K562 (cell line): ENCODE data around the gene ENG. TPM values are rescaled to one million over a fixed set of nuclear protein-coding genes. Genes with fewer than 3 reads are reported as not detected.

Experiments used
- ATAC-seq: fragments of 200-7000 bp; cut with Tn5 transposase; 3 replicates; pipeline ENCODE4 v1.9.1; 2020; ENCODE audit warnings: moderate library complexity
- BruUV-seq: library from RNA; stranded (reverse); fragments of 400-500 nt; replicated peaks from 2 replicates; lab custom pipeline; 2021; lab: Mats Ljungman, UMichigan
- CTCF ChIA-PET: fragments of 300-600 bp; formaldehyde crosslinking; extraction: SDS; loops from one replicate; lab custom pipeline; 2021; ENCODE audit warnings: low intra/inter-chr PET ratio; lab: Yijun Ruan, JAX
- POLR2A ChIA-PET: fragments of 300-600, 350-650 bp; sonication (Branson Sonifier 250); formaldehyde crosslinking; extraction: SDS; loops from one replicate; lab custom pipeline; 2021; ENCODE audit warnings: antibody characterized with exemption, inconsistent platforms; lab: Yijun Ruan, JAX
- DNase-seq, 4 experiments: peaks; one replicate each; pipeline versions ENCODE4 v3.0.0 to v3.0.0-alpha.2; 2011 to 2018; ENCODE audit warnings: low spot score in 3 of 4, mixed read lengths in 3 of 4; ENCODE audit errors: extremely low read depth in 1 of 4
- FAIRE-seq: peaks from 2 replicates; lab custom pipeline; 2011; peaks lifted over from hg19 to GRCh38; lab: Jason Lieb, UNC
- H2AFZ ChIP-seq: 2 replicates; pipeline ENCODE4 v1.6.0; 2011; ENCODE audit warnings: low read depth, low read length, control low read depth, inconsistent platforms
- H3K27ac ChIP-seq: fragments of 200-600 bp; 3 replicates; pipeline ENCODE4 v1.8.0; 2011; ENCODE audit warnings: low read depth, mild to moderate bottlenecking, control low read depth, inconsistent platforms, low read length, moderate library complexity, mixed read lengths; ENCODE audit errors: extremely low read depth
- H3K27me3 ChIP-seq, 2 experiments: fragments of 300-600 bp in 1 of 2; 2 replicates in 1 of 2; 3 replicates in 1 of 2; pipeline versions ENCODE4 v1.6.0 to v1.8.0; 2011; ENCODE audit warnings: inconsistent platforms in 2 of 2, low read length in 2 of 2, mild to moderate bottlenecking in 1 of 2, mixed read lengths in 1 of 2, moderate library complexity in 1 of 2; ENCODE audit not compliant: control insufficient read depth in 2 of 2, insufficient read depth in 2 of 2
- H3K36me3 ChIP-seq: fragments of 300-600 bp; 3 replicates; pipeline ENCODE4 v1.8.0; 2011; ENCODE audit warnings: mild to moderate bottlenecking, low read length, inconsistent platforms; ENCODE audit not compliant: control insufficient read depth, insufficient read depth
- H3K4me1 ChIP-seq, 2 experiments: fragments of 200-600 bp in 1 of 2; replicated peaks in 1 of 2; 2 replicates in 1 of 2; 3 replicates in 1 of 2; pipeline versions ENCODE4 v1.5.1 to v1.8.0; 2011; ENCODE audit warnings: inconsistent platforms in 2 of 2, low read length in 2 of 2, mild to moderate bottlenecking in 1 of 2, mixed read lengths in 1 of 2, moderate library complexity in 1 of 2; ENCODE audit not compliant: control insufficient read depth in 2 of 2, insufficient read depth in 2 of 2
- H3K4me2 ChIP-seq: 2 replicates; pipeline ENCODE4 v1.6.1; 2011; ENCODE audit warnings: low read length, control low read depth, inconsistent platforms, mixed read lengths; ENCODE audit not compliant: insufficient read depth
- H3K4me3 ChIP-seq: fragments of 200-600 bp; sonication (generic), shearing (Covaris generic); 2 replicates; pipeline ENCODE4 v1.5.1; 2016; ENCODE audit warnings: control low read depth, inconsistent platforms
- H3K79me2 ChIP-seq: fragments of 200-600 bp; 3 replicates; pipeline ENCODE4 v1.8.0; 2011; ENCODE audit warnings: low read length, inconsistent platforms; ENCODE audit not compliant: control insufficient read depth, insufficient read depth
- H3K9ac ChIP-seq, 2 experiments: 2 replicates each; pipeline versions ENCODE4 v1.6.0 to v1.6.1; 2011; ENCODE audit warnings: low read depth in 2 of 2, low read length in 2 of 2, control low read depth in 1 of 2, inconsistent platforms in 1 of 2, mild to moderate bottlenecking in 1 of 2, mixed read lengths in 1 of 2; ENCODE audit not compliant: insufficient read depth in 1 of 2
- H3K9me1 ChIP-seq: one replicate; pipeline ENCODE4 v1.6.0; 2011; ENCODE audit warnings: inconsistent platforms, mild to moderate bottlenecking, low read length, moderate library complexity; ENCODE audit not compliant: control insufficient read depth, insufficient read depth
- H3K9me3 ChIP-seq: replicated peaks from 2 replicates; pipeline ENCODE4 v1.5.1; 2011; ENCODE audit warnings: low read depth, low read length, inconsistent platforms; ENCODE audit not compliant: control insufficient read depth, insufficient read depth
- H4K20me1 ChIP-seq: replicated peaks from 2 replicates; pipeline ENCODE4 v1.6.1; 2011; ENCODE audit warnings: low read length, inconsistent platforms, mixed read lengths; ENCODE audit not compliant: control insufficient read depth, insufficient read depth
- ARID3A ChIP-seq: IDR thresholded peaks from 2 replicates; pipeline ENCODE4 v1.6.1; 2012; ENCODE audit warnings: low read depth, low read length, improper control_type of control experiment, borderline replicate concordance
- ATF7 ChIP-seq: fragments of 450-650 bp; IDR thresholded peaks from 2 replicates; pipeline ENCODE4 v1.7.1; 2014; ENCODE audit warnings: mild to moderate bottlenecking, moderate library complexity
- BRD4 ChIP-seq: fragments of 200-600 bp; sonication (generic); IDR thresholded peaks from 2 replicates; pipeline ENCODE4 v1.6.1; 2017; ENCODE audit warnings: inconsistent platforms
- EWSR1 ChIP-seq: fragments of 450-650 bp; IDR thresholded peaks from 2 replicates; pipeline ENCODE4 v1.6.1; 2018; ENCODE audit warnings: borderline replicate concordance, mild to moderate bottlenecking, low read depth, moderate library complexity; ENCODE audit not compliant: partially characterized antibody
- MLLT1 ChIP-seq, 2 experiments: fragments of 450-650 bp; IDR thresholded peaks; 2 replicates each; pipeline ENCODE4 v1.6.1; 2016
- RAD51 ChIP-seq: fragments of 450-650 bp; IDR thresholded peaks from 2 replicates; pipeline ENCODE4 v1.7.1; 2016; ENCODE audit warnings: low read depth, mild to moderate bottlenecking, borderline replicate concordance
- RBM17 ChIP-seq: fragments of 200-400 bp; formaldehyde crosslinking; IDR thresholded peaks from 2 replicates; pipeline ENCODE4 v1.6.1; 2017; ENCODE audit warnings: low read depth, mild to moderate bottlenecking, low read length, borderline replicate concordance
- SMARCB1 ChIP-seq: IDR thresholded peaks from 2 replicates; pipeline ENCODE4 v1.6.1; 2011; ENCODE audit warnings: improper control_type of control experiment, low read depth; ENCODE audit not compliant: insufficient read length
- ZFP36 ChIP-seq: fragments of 150-350 bp; IDR thresholded peaks from 2 replicates; pipeline ENCODE4 v1.6.1; 2018; ENCODE audit warnings: low read length, low read depth; ENCODE audit not compliant: partially characterized antibody
- WGBS: fragments of 100-300 bp; shearing (Covaris generic); methylation state at CpG from one replicate; pipeline ENCODE4 v1.1.6; 2016; ENCODE audit warnings: low coverage, mixed read lengths; ENCODE audit not compliant: insufficient coverage; ENCODE audit errors: missing lambda C conversion rate; 5-methylcytosine and 5-hydroxymethylcytosine counted together
- in situ Hi-C: fragments of 300-500 bp; cut with MboI; formaldehyde crosslinking; loops from 4 replicates; pipeline ENCODE4 v1.15.0; 2018; ENCODE audit warnings: inconsistent platforms, mixed read lengths
- intact Hi-C: fragments of 100-400 bp; cut with micrococcal nuclease; formaldehyde crosslinking; loops from 2 replicates; pipeline ENCODE4 v1.14.2; 2022
- polyA plus RNA-seq, 8 experiments: library from polyadenylated mRNA; depleted of rRNA in 4 of 8; stranded (reverse) in 5 of 8; unstranded in 3 of 8; fragments of >200 nt; fragmentation: Nextera tagmentation in 2 of 8; fragmentation: Illumina TruSeq in 1 of 8; extraction: Ambion mirVana in 2 of 8; extraction: Trizol in 1 of 8; gene quantifications; 2 replicates each; pipeline versions ENCODE4 v1.2.1 to v1.2.3, GENCODE V29; 2011 to 2014; ENCODE audit warnings: inconsistent platforms in 1 of 8, missing spikeins in 1 of 8
- total RNA-seq, 7 experiments: library from RNA; depleted of rRNA in 6 of 7; stranded (reverse); fragments of >200 nt in 6 of 7; fragmentation: Illumina TruSeq in 2 of 7; extraction: Trizol in 2 of 7; gene quantifications; 2 replicates each; pipeline versions ENCODE4 v1.2.1 to v1.2.3, GENCODE V29; 2011 to 2021; ENCODE audit warnings: low replicate concordance in 1 of 7

The ENG gene
- total and polyA plus RNA-seq, 9 of the 15 experiments (the other 6 are each of a cell fraction or from before 2014, with no cell fraction given) = 0.04 to 0.40 (median 0.14) TPM; not detected in 1

GRCh38 chr9:127776924-127777289 lies 77.6 kb downstream of the ENG start:
- H3K4me3 ChIP-seq = no peak overlapping the region

More at GRCh38 chr9:127776924-127777289, 77.6 kb downstream of the ENG start:
- Histone ChIP-seq H3K9me3 (no peaks in the 10 kb centered on the region), H3K9ac (peak overlapping the region in 1 of 2 experiments; percentile 86; a peak in 2 of 4 replicates), H3K27me3 (no peaks in the 10 kb centered on the region), H3K4me2 (peak overlapping the region; percentile 54), H3K9me1 (no peaks in the 10 kb centered on the region), H3K36me3 (no peaks in the 10 kb centered on the region), H4K20me1 (no peaks in the 10 kb centered on the region), H2AFZ (peak overlapping the region; percentile 93; the same call in 1 of the 2 replicates), H3K27ac (0 out of 3 replicates have a peak overlapping the region, but pooled peaks have one; percentile 4), H3K4me1 (peaks cover 25 to 41% of the 10 kb centered on the region in 2 experiments), H3K79me2 (no peaks in the 10 kb centered on the region)
- intact Hi-C loops = no loop called here
- WGBS = 53% methylated on average over 5 of the region's 5 CpGs
- BruUV-seq = TSS peak; percentile 70
- ChIA-PET CTCF (no interaction called here), POLR2A (interaction anchor here (0.6 to 1.0 kb wide), 2 partner anchors 36 to 146 kb away, joined by 3 read pairs; no protein-coding TSS in a partner anchor)
- TF ChIP-seq RBM17 (no peak), SMARCB1 (no peak), MLLT1 (IDR thresholded peaks at IDR 0.05) (no peak), BRD4 (no peak), EWSR1 (no peak), ARID3A (no peak), RAD51 (no peak), ZFP36 (no peak), ATF7 (no peak)
- no peak for ATAC-seq
- no peak for FAIRE-seq
- in situ Hi-C loops = no loop called here
- DNase-seq = no peak
